GM12878 (cell line): ENCODE data around the gene KIRREL3. TPM values are rescaled to one million over a fixed set of nuclear protein-coding genes. Genes with fewer than 3 reads are reported as not detected.

Source experiments
- ATAC-seq: fragments of 200-7000 bp; cut with Tn5 transposase; 3 replicates; pipeline ENCODE4 v1.9.1; 2020; ENCODE audit warnings: mild to moderate bottlenecking, moderate library complexity
- BruUV-seq: library from RNA; stranded (reverse); fragments of 400-500 nt; replicated peaks from 2 replicates; lab custom pipeline; 2021; lab: Mats Ljungman, UMichigan
- CTCF ChIA-PET: fragments of 300-600 bp; sonication (Branson Sonifier 250); formaldehyde crosslinking; extraction: SDS; loops from one replicate; lab custom pipeline; 2021; ENCODE audit warnings: inconsistent platforms; lab: Yijun Ruan, JAX
- POLR2A ChIA-PET: fragments of 350-600 bp; formaldehyde crosslinking; extraction: SDS; loops from one replicate; lab custom pipeline; 2021; ENCODE audit warnings: inconsistent platforms; lab: Charles Lee
- RAD21 ChIA-PET: fragments of 300-600 bp; sonication (Branson Sonifier 250); formaldehyde crosslinking; loops from one replicate; lab custom pipeline; 2023; ENCODE audit warnings: antibody characterized with exemption; ENCODE audit not compliant: unreplicated experiment; lab: Charles Lee
- SMC1A ChIA-PET: fragments of 300-600 bp; sonication (Branson Sonifier 250); formaldehyde crosslinking; loops from one replicate; lab custom pipeline; 2023; ENCODE audit not compliant: unreplicated experiment, uncharacterized antibody; lab: Charles Lee
- DNase-seq: peaks from one replicate; pipeline ENCODE4 v3.0.0-alpha.2; 2011; ENCODE audit warnings: low read depth, low spot score
- FAIRE-seq: peaks from 3 replicates; lab custom pipeline; 2011; peaks lifted over from hg19 to GRCh38; lab: Jason Lieb, UNC
- H2AFZ ChIP-seq: 2 replicates; pipeline ENCODE4 v1.6.0; 2011; ENCODE audit warnings: low read depth, low read length, control low read depth; ENCODE audit not compliant: control insufficient read depth
- H3K27ac ChIP-seq: 2 replicates; pipeline ENCODE4 v1.5.1; 2011; ENCODE audit warnings: control low read depth; ENCODE audit not compliant: control insufficient read depth, insufficient read depth
- H3K27me3 ChIP-seq, 2 experiments: replicated peaks in 1 of 2; 2 replicates each; pipeline versions ENCODE4 v1.6.0 to v1.6.1; 2011; ENCODE audit warnings: low read length in 1 of 2; ENCODE audit not compliant: control insufficient read depth in 2 of 2, insufficient read depth in 2 of 2
- H3K36me3 ChIP-seq, 2 experiments: 2 replicates each; pipeline ENCODE4 v1.5.1; 2011; ENCODE audit warnings: low read length in 1 of 2; ENCODE audit not compliant: control insufficient read depth in 2 of 2, insufficient read depth in 2 of 2
- H3K4me1 ChIP-seq: 2 replicates; pipeline ENCODE4 v1.6.1; 2011; ENCODE audit warnings: mild to moderate bottlenecking, low read length, moderate library complexity, mixed read lengths; ENCODE audit not compliant: control insufficient read depth, insufficient read depth
- H3K4me2 ChIP-seq: 2 replicates; pipeline ENCODE4 v1.6.0; 2011; ENCODE audit warnings: control low read depth; ENCODE audit not compliant: control insufficient read depth, insufficient read depth
- H3K4me3 ChIP-seq: fragments of 200-600 bp; sonication (generic); 2 replicates; pipeline ENCODE4 v1.5.1; 2016
- H3K79me2 ChIP-seq: 2 replicates; pipeline ENCODE4 v1.6.0; 2011; ENCODE audit warnings: low read length; ENCODE audit not compliant: control insufficient read depth, insufficient read depth
- H3K9ac ChIP-seq: 2 replicates; pipeline ENCODE4 v1.8.0; 2011; ENCODE audit warnings: low read length, control low read depth, mixed read lengths; ENCODE audit not compliant: control insufficient read depth, insufficient read depth
- H3K9me3 ChIP-seq: replicated peaks from 3 replicates; pipeline ENCODE4 v1.5.1; 2011; ENCODE audit warnings: mild to moderate bottlenecking, low read length; ENCODE audit not compliant: control insufficient read depth, insufficient read depth
- H4K20me1 ChIP-seq: 2 replicates; pipeline ENCODE4 v1.6.0; 2011; ENCODE audit not compliant: control insufficient read depth, insufficient read depth
- BACH1 ChIP-seq: fragments of 450-650 bp; IDR thresholded peaks from 2 replicates; pipeline ENCODE4 v1.6.1; 2017; ENCODE audit warnings: mild to moderate bottlenecking, borderline replicate concordance
- BMI1 ChIP-seq: fragments of 450-650 bp; IDR thresholded peaks from 2 replicates; pipeline ENCODE4 v1.6.1; 2016; ENCODE audit warnings: mild to moderate bottlenecking, moderate library complexity, borderline replicate concordance
- CREB1 ChIP-seq: IDR thresholded peaks from 2 replicates; pipeline ENCODE4 v1.6.1; 2012; ENCODE audit warnings: low read depth, mild to moderate bottlenecking, inconsistent platforms
- PML ChIP-seq: IDR thresholded peaks from 2 replicates; pipeline ENCODE4 v1.6.1; 2012; ENCODE audit warnings: low read length, inconsistent platforms
- SMAD1 ChIP-seq: fragments of 450-650 bp; IDR thresholded peaks from 2 replicates; pipeline ENCODE4 v1.6.1; 2018; ENCODE audit warnings: mild to moderate bottlenecking, low read depth; ENCODE audit not compliant: partially characterized antibody
- SMC3 ChIP-seq: IDR thresholded peaks from 2 replicates; pipeline ENCODE4 v1.6.1; 2011; ENCODE audit warnings: low read length, improper control_type of control experiment, borderline replicate concordance
- TAF1 ChIP-seq: IDR thresholded peaks from 2 replicates; pipeline ENCODE4 v1.6.1; 2011; ENCODE audit warnings: mild to moderate bottlenecking, low read depth, low read length, borderline replicate concordance
- ZSCAN29 ChIP-seq: fragments of 450-650 bp; IDR thresholded peaks from 2 replicates; pipeline ENCODE4 v1.6.1; 2017; ENCODE audit warnings: mild to moderate bottlenecking, moderate library complexity
- WGBS: methylation state at CpG from one replicate; pipeline ENCODE4 v1.1.6; 2016; ENCODE audit warnings: low lambda C conversion rate; ENCODE audit not compliant: insufficient replicate concordance, insufficient coverage; ENCODE audit errors: missing lambda C conversion rate; 5-methylcytosine and 5-hydroxymethylcytosine counted together
- in situ Hi-C: fragments of 300-500 bp; cut with MboI; formaldehyde crosslinking; loops from 9 replicates; pipeline ENCODE4 v1.14.3; 2018; ENCODE audit warnings: mixed read lengths
- intact Hi-C: fragments of 100-400 bp; cut with micrococcal nuclease; formaldehyde crosslinking; loops from one replicate; pipeline ENCODE4 v1.14.2; 2022; ENCODE audit not compliant: unreplicated experiment
- polyA plus RNA-seq, 11 experiments: library from polyadenylated mRNA; depleted of rRNA in 4 of 11; unstranded in 6 of 11; stranded (reverse) in 5 of 11; fragments of >200 nt; fragmentation: Nextera tagmentation in 4 of 11; fragmentation: Illumina TruSeq in 1 of 11; extraction: Ambion mirVana in 4 of 11; extraction: Trizol in 1 of 11; gene quantifications; 1 replicate in 1 of 11; 2 replicates in 10 of 11; pipeline versions ENCODE4 v1.2.1 to v1.2.3, GENCODE V29; 2011 to 2016; ENCODE audit warnings: inconsistent platforms in 2 of 11, missing spikeins in 2 of 11, low read depth in 1 of 11
- total RNA-seq, 4 experiments: library from RNA; depleted of rRNA in 3 of 4; stranded (reverse); fragments of >200 nt in 3 of 4; fragmentation: Illumina TruSeq in 1 of 4; extraction: Trizol in 1 of 4; gene quantifications; 2 replicates each; pipeline versions ENCODE4 v1.2.1 to v1.2.3, GENCODE V29; 2013 to 2021
- TF ChIP-seq, protein P1 (sequence below): fragments of 450-650 bp; formaldehyde crosslinking; IDR thresholded peaks from 2 replicates; pipeline ENCODE4 v1.4.0; 2020; ENCODE audit warnings: mild to moderate bottlenecking, moderate library complexity
- TF ChIP-seq, protein P2 (sequence below): fragments of 450-650 bp; IDR thresholded peaks from 2 replicates; pipeline ENCODE4 v1.6.1; 2017; ENCODE audit warnings: mild to moderate bottlenecking
- TF ChIP-seq, protein P3 (sequence below): fragments of 450-650 bp; IDR thresholded peaks from 2 replicates; pipeline ENCODE4 v1.6.1; 2017; ENCODE audit warnings: borderline replicate concordance
- TF ChIP-seq, protein P4 (sequence below): IDR thresholded peaks from 2 replicates; pipeline ENCODE4 v1.6.1; 2012; ENCODE audit warnings: mild to moderate bottlenecking, low read depth, low read length
- TF ChIP-seq, protein P5 (sequence below): IDR thresholded peaks from 2 replicates; pipeline ENCODE4 v1.6.1; 2012; ENCODE audit warnings: low read depth, low read length, improper control_type of control experiment

Gene KIRREL3
- total and polyA plus RNA-seq, 10 of the 15 experiments (the other 5 are each of a cell fraction or from before 2014, with no cell fraction given) = under 0.01 TPM; not detected in 9

DNA sequence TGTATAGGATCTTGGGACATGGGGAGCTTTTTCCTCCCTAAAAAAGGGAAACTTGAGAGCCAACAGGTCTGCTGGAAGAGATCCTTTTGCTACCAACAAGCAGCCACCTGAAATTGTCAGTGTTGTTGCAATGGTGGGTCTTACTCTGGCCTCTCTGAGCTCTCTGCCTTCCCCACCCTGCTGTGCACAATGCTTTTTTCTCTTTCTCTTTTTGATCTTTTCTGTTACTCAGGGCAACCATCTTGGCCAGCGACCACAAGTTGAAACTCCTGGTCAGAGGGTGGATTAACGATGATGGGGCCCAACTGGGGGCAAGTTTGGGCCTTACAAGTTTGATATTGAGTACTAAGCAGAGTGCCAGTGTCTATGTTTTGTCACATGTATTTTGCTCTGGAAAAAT is 155.8 kb downstream of the KIRREL3 start:
- no peak for ATAC-seq
- H2AFZ ChIP-seq = no peak overlapping the region
- TF ChIP-seq TAF1 = no peak
- TF ChIP-seq PML = no peak
- TF ChIP-seq, protein P1, sequence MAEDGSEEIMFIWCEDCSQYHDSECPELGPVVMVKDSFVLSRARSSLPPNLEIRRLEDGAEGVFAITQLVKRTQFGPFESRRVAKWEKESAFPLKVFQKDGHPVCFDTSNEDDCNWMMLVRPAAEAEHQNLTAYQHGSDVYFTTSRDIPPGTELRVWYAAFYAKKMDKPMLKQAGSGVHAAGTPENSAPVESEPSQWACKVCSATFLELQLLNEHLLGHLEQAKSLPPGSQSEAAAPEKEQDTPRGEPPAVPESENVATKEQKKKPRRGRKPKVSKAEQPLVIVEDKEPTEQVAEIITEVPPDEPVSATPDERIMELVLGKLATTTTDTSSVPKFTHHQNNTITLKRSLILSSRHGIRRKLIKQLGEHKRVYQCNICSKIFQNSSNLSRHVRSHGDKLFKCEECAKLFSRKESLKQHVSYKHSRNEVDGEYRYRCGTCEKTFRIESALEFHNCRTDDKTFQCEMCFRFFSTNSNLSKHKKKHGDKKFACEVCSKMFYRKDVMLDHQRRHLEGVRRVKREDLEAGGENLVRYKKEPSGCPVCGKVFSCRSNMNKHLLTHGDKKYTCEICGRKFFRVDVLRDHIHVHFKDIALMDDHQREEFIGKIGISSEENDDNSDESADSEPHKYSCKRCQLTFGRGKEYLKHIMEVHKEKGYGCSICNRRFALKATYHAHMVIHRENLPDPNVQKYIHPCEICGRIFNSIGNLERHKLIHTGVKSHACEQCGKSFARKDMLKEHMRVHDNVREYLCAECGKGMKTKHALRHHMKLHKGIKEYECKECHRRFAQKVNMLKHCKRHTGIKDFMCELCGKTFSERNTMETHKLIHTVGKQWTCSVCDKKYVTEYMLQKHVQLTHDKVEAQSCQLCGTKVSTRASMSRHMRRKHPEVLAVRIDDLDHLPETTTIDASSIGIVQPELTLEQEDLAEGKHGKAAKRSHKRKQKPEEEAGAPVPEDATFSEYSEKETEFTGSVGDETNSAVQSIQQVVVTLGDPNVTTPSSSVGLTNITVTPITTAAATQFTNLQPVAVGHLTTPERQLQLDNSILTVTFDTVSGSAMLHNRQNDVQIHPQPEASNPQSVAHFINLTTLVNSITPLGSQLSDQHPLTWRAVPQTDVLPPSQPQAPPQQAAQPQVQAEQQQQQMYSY (CRISPR knock-in tag) = no peak
- no peak for TF ChIP-seq BACH1
- no peak for TF ChIP-seq ZSCAN29
- no peak for TF ChIP-seq BMI1
- TF ChIP-seq SMC3 = no peak
- TF ChIP-seq, protein P2, sequence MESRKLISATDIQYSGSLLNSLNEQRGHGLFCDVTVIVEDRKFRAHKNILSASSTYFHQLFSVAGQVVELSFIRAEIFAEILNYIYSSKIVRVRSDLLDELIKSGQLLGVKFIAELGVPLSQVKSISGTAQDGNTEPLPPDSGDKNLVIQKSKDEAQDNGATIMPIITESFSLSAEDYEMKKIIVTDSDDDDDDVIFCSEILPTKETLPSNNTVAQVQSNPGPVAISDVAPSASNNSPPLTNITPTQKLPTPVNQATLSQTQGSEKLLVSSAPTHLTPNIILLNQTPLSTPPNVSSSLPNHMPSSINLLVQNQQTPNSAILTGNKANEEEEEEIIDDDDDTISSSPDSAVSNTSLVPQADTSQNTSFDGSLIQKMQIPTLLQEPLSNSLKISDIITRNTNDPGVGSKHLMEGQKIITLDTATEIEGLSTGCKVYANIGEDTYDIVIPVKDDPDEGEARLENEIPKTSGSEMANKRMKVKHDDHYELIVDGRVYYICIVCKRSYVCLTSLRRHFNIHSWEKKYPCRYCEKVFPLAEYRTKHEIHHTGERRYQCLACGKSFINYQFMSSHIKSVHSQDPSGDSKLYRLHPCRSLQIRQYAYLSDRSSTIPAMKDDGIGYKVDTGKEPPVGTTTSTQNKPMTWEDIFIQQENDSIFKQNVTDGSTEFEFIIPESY = no peak
- TF ChIP-seq, protein P3, sequence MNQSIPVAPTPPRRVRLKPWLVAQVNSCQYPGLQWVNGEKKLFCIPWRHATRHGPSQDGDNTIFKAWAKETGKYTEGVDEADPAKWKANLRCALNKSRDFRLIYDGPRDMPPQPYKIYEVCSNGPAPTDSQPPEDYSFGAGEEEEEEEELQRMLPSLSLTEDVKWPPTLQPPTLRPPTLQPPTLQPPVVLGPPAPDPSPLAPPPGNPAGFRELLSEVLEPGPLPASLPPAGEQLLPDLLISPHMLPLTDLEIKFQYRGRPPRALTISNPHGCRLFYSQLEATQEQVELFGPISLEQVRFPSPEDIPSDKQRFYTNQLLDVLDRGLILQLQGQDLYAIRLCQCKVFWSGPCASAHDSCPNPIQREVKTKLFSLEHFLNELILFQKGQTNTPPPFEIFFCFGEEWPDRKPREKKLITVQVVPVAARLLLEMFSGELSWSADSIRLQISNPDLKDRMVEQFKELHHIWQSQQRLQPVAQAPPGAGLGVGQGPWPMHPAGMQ = no peak
- no peak for TF ChIP-seq SMAD1
- TF ChIP-seq, protein P4, sequence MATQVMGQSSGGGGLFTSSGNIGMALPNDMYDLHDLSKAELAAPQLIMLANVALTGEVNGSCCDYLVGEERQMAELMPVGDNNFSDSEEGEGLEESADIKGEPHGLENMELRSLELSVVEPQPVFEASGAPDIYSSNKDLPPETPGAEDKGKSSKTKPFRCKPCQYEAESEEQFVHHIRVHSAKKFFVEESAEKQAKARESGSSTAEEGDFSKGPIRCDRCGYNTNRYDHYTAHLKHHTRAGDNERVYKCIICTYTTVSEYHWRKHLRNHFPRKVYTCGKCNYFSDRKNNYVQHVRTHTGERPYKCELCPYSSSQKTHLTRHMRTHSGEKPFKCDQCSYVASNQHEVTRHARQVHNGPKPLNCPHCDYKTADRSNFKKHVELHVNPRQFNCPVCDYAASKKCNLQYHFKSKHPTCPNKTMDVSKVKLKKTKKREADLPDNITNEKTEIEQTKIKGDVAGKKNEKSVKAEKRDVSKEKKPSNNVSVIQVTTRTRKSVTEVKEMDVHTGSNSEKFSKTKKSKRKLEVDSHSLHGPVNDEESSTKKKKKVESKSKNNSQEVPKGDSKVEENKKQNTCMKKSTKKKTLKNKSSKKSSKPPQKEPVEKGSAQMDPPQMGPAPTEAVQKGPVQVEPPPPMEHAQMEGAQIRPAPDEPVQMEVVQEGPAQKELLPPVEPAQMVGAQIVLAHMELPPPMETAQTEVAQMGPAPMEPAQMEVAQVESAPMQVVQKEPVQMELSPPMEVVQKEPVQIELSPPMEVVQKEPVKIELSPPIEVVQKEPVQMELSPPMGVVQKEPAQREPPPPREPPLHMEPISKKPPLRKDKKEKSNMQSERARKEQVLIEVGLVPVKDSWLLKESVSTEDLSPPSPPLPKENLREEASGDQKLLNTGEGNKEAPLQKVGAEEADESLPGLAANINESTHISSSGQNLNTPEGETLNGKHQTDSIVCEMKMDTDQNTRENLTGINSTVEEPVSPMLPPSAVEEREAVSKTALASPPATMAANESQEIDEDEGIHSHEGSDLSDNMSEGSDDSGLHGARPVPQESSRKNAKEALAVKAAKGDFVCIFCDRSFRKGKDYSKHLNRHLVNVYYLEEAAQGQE = no peak
- no peak for TF ChIP-seq CREB1
- TF ChIP-seq, protein P5, sequence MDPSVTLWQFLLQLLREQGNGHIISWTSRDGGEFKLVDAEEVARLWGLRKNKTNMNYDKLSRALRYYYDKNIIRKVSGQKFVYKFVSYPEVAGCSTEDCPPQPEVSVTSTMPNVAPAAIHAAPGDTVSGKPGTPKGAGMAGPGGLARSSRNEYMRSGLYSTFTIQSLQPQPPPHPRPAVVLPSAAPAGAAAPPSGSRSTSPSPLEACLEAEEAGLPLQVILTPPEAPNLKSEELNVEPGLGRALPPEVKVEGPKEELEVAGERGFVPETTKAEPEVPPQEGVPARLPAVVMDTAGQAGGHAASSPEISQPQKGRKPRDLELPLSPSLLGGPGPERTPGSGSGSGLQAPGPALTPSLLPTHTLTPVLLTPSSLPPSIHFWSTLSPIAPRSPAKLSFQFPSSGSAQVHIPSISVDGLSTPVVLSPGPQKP = no peak

More for the DNA sequence above, 155.8 kb downstream of the KIRREL3 start:
- POLR2A ChIA-PET = no interaction called here
- H3K27me3 ChIP-seq = no peaks in the 10 kb centered on the region
- WGBS = 0% methylated on average over 2 of the region's 2 CpGs
- CTCF ChIA-PET = interaction anchor here (2.1 kb wide), 1 partner anchor 8 kb away, joined by 5 read pairs; no protein-coding TSS in a partner anchor
- no peaks in the 10 kb centered on the region for H3K36me3 ChIP-seq
- no peak overlapping the region for H3K9ac ChIP-seq
- no peak overlapping the region for H3K4me2 ChIP-seq
- RAD21 ChIA-PET = no interaction called here
- H3K79me2 ChIP-seq = no peaks in the 10 kb centered on the region
- H4K20me1 ChIP-seq = no peaks in the 10 kb centered on the region
- no peak overlapping the region for H3K4me3 ChIP-seq
- H3K27ac ChIP-seq = no peak overlapping the region
- no peak for DNase-seq
- no peak for FAIRE-seq
- no TSS peak for BruUV-seq
- no peaks in the 10 kb centered on the region for H3K9me3 ChIP-seq
- intact Hi-C loops (no loop called here), in situ Hi-C loops (no loop called here)
- no peaks in the 10 kb centered on the region for H3K4me1 ChIP-seq
- SMC1A ChIA-PET = no interaction called here
